HG02763 (cell line): Measurements from ENCODE around the gene ALDH16A1.
A peak's percentile ranks its signal among the peaks of the same experiment; 100 is the strongest.

ENCODE experiments used
- ATAC-seq: cut with Tn5 transposase; IDR thresholded peaks from one replicate; pipeline ENCODE4 v1.9.1; 2021; ENCODE audit warnings: mild to moderate bottlenecking, moderate library complexity; ENCODE audit not compliant: unreplicated experiment

Gene ALDH16A1

DNA sequence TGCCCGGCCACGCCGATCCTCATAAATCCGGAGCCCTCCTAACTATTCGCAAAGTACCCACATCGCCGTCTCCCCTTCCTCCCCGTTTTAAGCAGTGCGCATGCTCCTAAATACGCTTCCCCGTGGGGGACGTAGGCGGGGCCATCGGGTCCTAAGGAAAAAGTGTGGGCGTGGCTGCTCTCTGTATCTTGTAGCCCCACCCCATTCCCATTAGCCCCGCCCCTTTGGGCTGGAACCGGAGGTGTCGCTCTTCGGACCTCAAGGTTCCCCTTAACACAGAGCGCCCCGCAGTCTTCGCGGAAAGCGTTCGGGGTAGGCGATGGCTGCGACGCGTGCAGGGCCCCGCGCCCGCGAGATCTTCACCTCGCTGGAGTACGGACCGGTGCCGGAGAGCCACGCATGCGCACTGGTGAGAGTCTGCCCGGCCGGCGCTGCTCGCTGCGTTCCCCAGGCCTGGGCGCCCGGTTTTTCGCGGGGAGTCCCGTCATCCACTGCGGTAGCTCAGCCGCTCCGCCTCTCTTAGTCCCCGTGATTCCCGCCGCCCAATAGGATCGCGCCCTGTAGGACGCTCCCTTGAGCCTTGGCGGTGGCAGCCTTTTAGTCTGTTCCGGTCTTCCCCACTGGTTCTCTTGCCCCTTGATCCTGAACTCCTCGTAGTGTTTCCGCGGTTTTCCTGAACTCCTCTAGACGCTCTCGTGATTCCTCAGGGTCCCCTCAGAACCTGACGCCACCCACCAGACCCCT, at the start of gene ALDH16A1:
Gene ALDH16A1, plus strand, starts transcription at position 213 of the 744 bp plus-strand sequence. Its CDS starts 107 bp downstream, at position 320.
- ATAC-seq: peak; percentile 85

- ATAC-seq: no peak
Measured at GRCh38 chr19:49403404-49404187, 49.4 kb upstream of the ALDH16A1 start.

GRCh38 chr19:49407079-49407478, 45.9 kb upstream of the ALDH16A1 start:
- no peak for ATAC-seq

DNA sequence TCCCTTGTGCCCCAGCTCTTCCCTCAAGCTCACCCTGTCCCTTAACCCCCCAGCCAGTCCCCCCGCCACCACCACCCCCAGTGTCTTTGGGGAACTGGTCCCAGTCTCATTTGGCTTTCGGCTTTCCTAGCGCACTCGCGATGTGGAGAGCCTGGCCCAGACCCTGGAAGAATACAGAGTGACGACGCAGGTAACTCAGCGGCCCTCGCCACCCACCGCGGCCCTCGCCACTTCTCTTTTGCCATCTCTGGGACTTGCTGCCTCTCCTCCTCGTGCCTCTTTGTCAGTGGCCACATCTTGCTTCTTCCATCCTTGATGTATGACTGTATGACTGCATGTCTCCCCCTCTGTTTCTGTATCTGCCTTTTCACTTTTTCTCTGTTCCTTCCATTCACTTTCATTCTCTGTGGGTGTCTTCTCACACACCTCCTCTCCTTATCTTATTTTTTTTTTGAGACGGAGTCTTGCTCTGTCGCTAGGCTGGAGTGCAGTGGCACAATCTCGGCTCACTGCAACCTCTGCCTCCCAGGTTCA, 45.5 kb upstream of the ALDH16A1 start:
- ATAC-seq: no peak

DNA sequence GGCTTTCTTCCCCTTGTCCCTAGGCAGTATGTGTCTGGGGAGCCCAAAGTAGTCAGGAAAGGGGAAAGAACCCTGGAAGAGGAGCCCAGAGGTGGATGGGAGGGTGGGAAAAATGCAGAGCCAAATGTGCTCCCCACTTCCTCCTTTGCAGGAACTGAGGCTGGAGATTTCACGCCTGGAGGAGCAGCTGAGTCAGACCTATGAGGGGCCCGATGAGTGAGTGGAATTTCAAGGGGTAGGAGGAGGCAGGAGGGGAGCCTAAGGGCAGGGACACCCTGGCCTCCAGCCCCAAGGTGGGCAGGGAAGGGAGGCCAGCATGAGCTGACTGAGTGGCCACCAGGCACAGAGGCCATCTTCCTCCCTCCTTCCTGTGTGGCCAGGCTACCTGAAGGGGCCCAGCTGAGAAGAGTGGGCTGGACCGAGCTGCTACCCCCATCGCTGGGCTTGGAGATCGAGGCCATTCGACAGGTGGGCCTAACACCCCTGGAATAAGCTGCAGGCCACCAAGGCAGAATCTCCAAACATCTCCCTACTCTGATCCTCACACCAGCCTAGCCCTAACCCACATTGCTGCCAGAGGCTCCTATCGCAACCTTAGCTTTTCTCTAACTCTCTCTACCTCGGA, 44.1 kb upstream of the ALDH16A1 start:
- ATAC-seq: no peak

GRCh38 chr19:49409441-49410029, 43.5 kb upstream of the ALDH16A1 start:
- ATAC-seq: no peak

DNA sequence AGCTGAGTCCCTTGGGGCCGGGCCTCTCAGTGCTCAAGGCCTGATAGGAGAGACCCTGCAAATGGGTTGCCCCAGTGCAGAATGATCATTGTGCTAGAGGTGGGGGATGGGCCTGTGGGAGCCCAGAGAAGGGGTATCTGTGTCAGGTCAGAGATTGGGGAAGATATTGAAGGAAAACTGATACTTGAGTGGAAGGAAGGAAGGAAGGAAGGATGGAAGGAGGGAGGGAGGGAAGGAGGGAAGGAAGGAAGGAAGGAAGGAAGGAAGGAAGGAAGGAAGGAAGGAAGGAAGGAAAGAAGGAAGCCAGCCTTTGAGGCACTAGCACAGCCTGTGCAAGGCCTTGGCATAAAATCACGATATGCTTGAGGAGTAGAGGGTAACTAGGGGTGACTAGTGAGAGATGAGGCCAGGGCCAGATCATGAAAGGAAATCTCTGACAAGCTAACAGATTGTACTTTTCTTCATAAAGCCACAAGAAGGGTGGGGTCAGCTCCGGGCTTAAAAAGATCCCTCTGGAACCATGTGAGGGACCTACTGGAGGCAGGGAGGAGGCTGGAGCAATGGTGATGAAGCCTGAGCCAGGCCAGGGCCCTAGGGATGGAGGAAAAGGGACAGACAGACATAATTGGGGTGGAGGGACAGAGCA, 41.2 kb upstream of the ALDH16A1 start:
- no peak for ATAC-seq

DNA sequence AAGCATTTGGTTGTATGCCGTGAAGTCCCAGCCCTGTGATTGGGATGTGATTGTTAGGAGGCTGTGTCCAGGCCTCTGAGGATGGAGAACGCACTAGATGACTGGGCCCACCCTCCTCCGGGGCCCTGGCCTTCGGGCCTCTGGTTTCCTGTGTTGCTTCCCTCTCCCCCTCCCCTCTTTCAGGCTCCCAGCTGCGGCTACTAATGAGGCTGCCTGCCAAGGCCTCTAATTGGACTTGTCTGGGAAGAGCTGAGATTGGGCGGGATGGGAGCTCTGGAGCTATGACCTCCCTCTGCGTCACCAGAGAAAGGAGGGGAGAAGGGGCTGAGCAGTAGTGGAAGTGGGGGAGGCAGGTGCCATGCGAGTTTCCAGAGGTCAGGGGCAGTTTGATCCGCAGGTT, 39.7 kb upstream of the ALDH16A1 start:
- no peak for ATAC-seq

- ATAC-seq: no peak
Measured at GRCh38 chr19:49414256-49414655, 38.8 kb upstream of the ALDH16A1 start.

- ATAC-seq: no peak
Measured at GRCh38 chr19:49415102-49415809, 37.8 kb upstream of the ALDH16A1 start.

GRCh38 chr19:49415810-49416200, 37.2 kb upstream of the ALDH16A1 start:
- ATAC-seq: no peak

DNA sequence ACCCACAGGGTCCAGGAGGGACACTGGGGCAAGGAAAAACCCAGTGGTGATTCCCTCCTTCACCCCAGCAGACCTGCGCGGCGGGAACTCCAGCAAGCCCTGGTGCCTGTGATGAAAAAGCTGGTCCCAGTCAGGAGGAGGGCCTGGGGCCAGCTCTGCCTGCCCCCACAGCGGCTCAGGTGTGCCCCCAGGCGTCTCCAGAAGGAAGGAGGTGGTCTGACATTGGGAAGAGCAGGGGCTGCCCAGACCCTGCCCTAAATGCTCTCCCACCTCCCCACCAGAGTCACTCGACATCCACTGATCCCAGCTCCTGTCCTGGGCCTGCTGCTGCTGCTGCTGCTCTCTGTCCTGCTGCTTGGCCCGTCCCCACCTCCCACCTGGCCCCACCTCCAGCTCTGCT, 35.9 kb upstream of the ALDH16A1 start:
- ATAC-seq: no peak

- ATAC-seq: no peak
Measured at GRCh38 chr19:49418511-49418910, 34.5 kb upstream of the ALDH16A1 start.

GRCh38 chr19:49419173-49419572, 33.9 kb upstream of the ALDH16A1 start:
- no peak for ATAC-seq

GRCh38 chr19:49420227-49420626, 32.8 kb upstream of the ALDH16A1 start:
- ATAC-seq: no peak

GRCh38 chr19:49421039-49421877, 31.8 kb upstream of the ALDH16A1 start:
- ATAC-seq: no peak

DNA sequence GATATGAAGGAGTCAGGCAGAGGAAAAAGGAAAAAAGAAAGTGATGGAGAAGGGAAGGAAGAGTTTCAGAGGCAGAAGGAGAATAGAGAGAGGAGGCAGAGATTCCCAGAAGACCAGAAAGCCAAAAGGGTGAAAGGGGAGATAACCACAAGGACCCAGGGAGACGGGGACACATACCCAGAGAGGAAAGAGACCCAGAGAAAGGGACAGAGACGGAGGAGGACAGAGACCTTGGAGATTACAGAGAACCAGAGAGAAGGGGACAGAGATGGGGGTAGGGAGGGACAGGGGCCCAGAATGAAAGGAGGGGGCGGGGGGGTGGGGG, 31.2 kb upstream of the ALDH16A1 start:
- ATAC-seq: no peak

DNA sequence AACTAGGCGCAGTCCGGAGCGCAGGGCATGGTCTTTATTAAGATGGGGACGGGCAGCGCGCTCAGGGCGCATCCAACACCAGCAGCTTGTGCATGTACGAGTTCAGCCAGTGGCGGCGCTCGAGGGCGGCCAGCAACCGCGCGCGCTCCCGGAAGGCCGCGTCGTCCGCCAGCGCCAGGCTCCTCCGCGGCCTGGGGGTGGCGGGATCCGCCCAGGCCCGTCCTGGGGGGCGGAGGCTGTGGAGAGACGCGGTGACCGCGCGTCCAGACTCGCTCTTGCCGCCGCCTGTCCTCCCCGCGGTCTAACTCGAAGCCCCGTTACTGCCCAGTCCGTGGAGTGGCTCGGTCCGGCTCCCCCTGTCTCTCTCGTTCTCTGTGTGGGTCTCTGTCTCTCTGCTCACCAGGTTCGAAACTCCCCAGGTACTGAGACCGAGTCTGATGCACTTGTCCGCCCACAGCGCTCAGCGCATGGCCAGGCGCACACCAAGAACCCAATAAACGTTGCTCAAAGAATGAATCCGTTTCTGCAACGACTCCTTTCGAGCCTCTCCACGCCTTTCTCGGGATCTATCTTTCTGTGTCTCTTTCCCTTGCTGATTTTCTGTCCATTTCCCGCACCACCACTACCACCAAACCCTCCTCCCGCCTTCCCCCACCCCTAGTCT, 30.5 kb upstream of the ALDH16A1 start:
- ATAC-seq: no peak
